ENCODE measurements around the gene DCBLD1. TPM values are rescaled to one million over a fixed set of nuclear protein-coding genes. Genes with fewer than 3 reads are reported as not detected.

Gene DCBLD1
- total and polyA plus RNA-seq, 4 donors: 2.7 to 10.4 (median 4.4) TPM

DNA sequence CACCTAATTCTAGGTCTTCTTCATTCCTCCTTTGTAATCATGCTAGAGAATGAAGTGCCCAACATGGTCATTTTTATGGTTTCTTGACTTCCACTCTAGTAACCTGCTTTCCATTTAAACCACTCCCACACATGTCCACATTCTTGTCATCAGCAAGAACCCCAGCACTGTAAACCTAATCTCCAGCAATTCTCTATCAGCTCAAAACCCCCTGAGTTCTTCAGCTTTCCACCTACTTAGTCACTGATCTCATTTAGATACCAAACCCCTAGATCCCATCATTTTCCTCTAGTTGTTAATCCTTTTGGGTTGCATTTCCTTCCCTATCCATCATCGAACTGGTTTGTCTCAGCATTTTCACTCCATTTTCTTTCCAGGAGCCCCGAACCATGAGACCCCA is 70.1 kb downstream of the DCBLD1 start:
- TF ChIP-seq EGR1 (IDR thresholded peaks at IDR 0.05; ENCODE audit: low read depth in 2 of 2) (no peak), RAD21 (IDR thresholded peaks at IDR 0.05) (no peak), GABPA (IDR thresholded peaks at IDR 0.05 in 1 of 2, conservative IDR thresholded peaks at IDR 0.05 in 1 of 2) (no peak)
- Histone ChIP-seq H3K36me3 (ENCODE audit: control insufficient read depth in 4 of 4, insufficient read depth in 3 of 4, low read depth in 1 of 4, low read length in 3 of 4) (peaks cover 0 to 5% (median 3%) of the 10 kb centered on the region in 4 donors), H3K4me1 (ENCODE audit: control insufficient read depth in 4 of 4, insufficient read depth in 4 of 4, low read length in 3 of 4) (peaks cover 0 to 3% (median 1%) of the 10 kb centered on the region in 4 donors), H3K27ac (ENCODE audit: low read depth in 1 of 2, low read length in 2 of 2) (no peak overlapping the region), H3K27me3 (ENCODE audit: control insufficient read depth in 4 of 4, insufficient read depth in 4 of 4, low read length in 3 of 4) (no peaks in the 10 kb centered on the region), H3K4me3 (ENCODE audit: low read depth in 1 of 3, low read length in 3 of 3) (no peak overlapping the region), H3K9ac (ENCODE audit: low read depth in 1 of 2, low read length in 2 of 2) (no peak overlapping the region), H3K9me3 (ENCODE audit: control insufficient read depth in 4 of 4, low read length in 3 of 4) (no peaks in the 10 kb centered on the region)
- WGBS: 87% methylated on average over 2 of the region's 2 CpGs
- no peak for DNase-seq (ENCODE audit: low spot score)

DNA sequence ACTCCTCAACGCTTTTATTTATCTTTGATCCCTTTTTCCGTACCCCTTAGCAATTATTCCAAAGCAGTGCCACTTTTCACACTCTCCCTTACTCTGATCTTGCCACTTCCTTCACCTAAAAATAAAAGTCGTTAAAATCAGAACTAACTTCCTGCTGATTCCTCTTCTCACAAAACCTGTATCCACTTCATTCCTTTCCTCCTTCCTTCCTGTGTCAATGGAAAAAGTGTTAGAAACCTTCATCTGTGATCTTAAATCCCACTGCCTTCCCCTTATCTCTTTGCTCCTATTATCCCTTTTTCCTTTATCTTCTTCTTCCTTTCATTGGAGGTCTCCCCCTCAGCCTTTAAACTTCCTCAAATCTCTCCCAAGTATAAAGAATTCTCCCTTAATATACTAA is 70.7 kb downstream of the DCBLD1 start:
- peaks cover 0 to 3% (median 1%) of the 10 kb centered on the region in 4 donors for H3K4me1 ChIP-seq (ENCODE audit: control insufficient read depth in 4 of 4, insufficient read depth in 4 of 4, low read length in 3 of 4)
- no peak for DNase-seq (ENCODE audit: low spot score)
- WGBS: 67% methylated on average over 3 of the region's 3 CpGs
- no peak overlapping the region for H3K27ac ChIP-seq (ENCODE audit: low read depth in 1 of 2, low read length in 2 of 2)
- no peak overlapping the region for H3K4me3 ChIP-seq (ENCODE audit: low read depth in 1 of 3, low read length in 3 of 3)
- H3K9me3 ChIP-seq (ENCODE audit: control insufficient read depth in 4 of 4, low read length in 3 of 4): no peaks in the 10 kb centered on the region
- TF ChIP-seq RAD21 (IDR thresholded peaks at IDR 0.05): no peak
- TF ChIP-seq TAF1 (conservative IDR thresholded peaks at IDR 0.05): no peak
- TF ChIP-seq, protein P1, sequence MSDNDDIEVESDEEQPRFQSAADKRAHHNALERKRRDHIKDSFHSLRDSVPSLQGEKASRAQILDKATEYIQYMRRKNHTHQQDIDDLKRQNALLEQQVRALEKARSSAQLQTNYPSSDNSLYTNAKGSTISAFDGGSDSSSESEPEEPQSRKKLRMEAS (IDR thresholded peaks at IDR 0.05): no peak
- TF ChIP-seq EGR1 (IDR thresholded peaks at IDR 0.05; ENCODE audit: low read depth in 2 of 2): no peak
- TF ChIP-seq JUND (IDR thresholded peaks at IDR 0.05): no peak
- H3K9ac ChIP-seq (ENCODE audit: low read depth in 1 of 2, low read length in 2 of 2): no peak overlapping the region
- no peaks in the 10 kb centered on the region for H3K27me3 ChIP-seq (ENCODE audit: control insufficient read depth in 4 of 4, insufficient read depth in 4 of 4, low read length in 3 of 4)
- H3K36me3 ChIP-seq (ENCODE audit: control insufficient read depth in 4 of 4, insufficient read depth in 3 of 4, low read depth in 1 of 4, low read length in 3 of 4): peaks cover 0 to 5% (median under 1%) of the 10 kb centered on the region in 4 donors

DNA sequence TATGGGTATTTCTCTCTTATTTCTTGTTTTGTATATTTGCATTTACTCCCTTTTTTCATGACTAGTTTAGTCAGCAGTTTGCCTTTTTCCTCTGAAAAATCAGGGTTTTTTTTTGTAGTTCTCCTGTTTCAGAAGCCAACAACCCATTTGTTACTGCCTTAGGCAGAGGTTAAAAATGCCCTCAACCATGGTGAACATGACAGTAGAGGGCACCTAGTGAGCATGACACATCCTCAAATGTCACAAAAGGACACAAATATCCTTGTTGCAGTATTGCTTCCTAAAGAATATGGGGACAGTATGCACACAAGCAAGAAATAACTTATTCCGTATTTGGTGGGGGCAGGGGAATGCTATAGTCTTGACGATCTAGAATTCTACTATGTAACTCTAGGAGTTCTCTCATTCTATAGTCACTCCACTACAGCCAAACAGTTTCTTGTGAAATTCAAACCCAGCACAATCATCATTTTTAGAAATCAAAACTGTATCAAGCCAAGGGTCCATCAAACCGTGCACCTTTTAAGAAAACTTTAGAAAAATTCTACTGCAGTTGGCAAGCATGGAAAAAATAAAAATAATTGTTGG is 72.9 kb downstream of the DCBLD1 start:
- Histone ChIP-seq H3K27ac (ENCODE audit: low read depth in 1 of 2, low read length in 2 of 2) (no peak overlapping the region), H3K4me3 (ENCODE audit: low read depth in 1 of 3, low read length in 3 of 3) (no peak overlapping the region), H3K4me1 (ENCODE audit: control insufficient read depth in 4 of 4, insufficient read depth in 4 of 4, low read length in 3 of 4) (peaks cover 0 to 3% (median 1%) of the 10 kb centered on the region in 4 donors), H3K27me3 (ENCODE audit: control insufficient read depth in 4 of 4, insufficient read depth in 4 of 4, low read length in 3 of 4) (no peaks in the 10 kb centered on the region), H3K36me3 (ENCODE audit: control insufficient read depth in 4 of 4, insufficient read depth in 3 of 4, low read depth in 1 of 4, low read length in 3 of 4) (peaks cover 0 to under 1% (median 0%) of the 10 kb centered on the region in 4 donors), H3K9me3 (ENCODE audit: control insufficient read depth in 4 of 4, low read length in 3 of 4) (no peaks in the 10 kb centered on the region), H3K9ac (ENCODE audit: low read depth in 1 of 2, low read length in 2 of 2) (no peak overlapping the region)
- no peak for DNase-seq (ENCODE audit: low spot score)
- TF ChIP-seq JUND (IDR thresholded peaks at IDR 0.05) (no peak), FOXA2 (IDR thresholded peaks at IDR 0.05) (no peak), TAF1 (conservative IDR thresholded peaks at IDR 0.05) (no peak), NR2F2 (IDR thresholded peaks at IDR 0.05) (no peak), HNF4A (conservative IDR thresholded peaks at IDR 0.05) (no peak), GABPA (IDR thresholded peaks at IDR 0.05 in 1 of 2, conservative IDR thresholded peaks at IDR 0.05 in 1 of 2) (no peak)
- TF ChIP-seq, protein P2, sequence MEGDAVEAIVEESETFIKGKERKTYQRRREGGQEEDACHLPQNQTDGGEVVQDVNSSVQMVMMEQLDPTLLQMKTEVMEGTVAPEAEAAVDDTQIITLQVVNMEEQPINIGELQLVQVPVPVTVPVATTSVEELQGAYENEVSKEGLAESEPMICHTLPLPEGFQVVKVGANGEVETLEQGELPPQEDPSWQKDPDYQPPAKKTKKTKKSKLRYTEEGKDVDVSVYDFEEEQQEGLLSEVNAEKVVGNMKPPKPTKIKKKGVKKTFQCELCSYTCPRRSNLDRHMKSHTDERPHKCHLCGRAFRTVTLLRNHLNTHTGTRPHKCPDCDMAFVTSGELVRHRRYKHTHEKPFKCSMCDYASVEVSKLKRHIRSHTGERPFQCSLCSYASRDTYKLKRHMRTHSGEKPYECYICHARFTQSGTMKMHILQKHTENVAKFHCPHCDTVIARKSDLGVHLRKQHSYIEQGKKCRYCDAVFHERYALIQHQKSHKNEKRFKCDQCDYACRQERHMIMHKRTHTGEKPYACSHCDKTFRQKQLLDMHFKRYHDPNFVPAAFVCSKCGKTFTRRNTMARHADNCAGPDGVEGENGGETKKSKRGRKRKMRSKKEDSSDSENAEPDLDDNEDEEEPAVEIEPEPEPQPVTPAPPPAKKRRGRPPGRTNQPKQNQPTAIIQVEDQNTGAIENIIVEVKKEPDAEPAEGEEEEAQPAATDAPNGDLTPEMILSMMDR (IDR thresholded peaks at IDR 0.05; ENCODE audit: low read depth, low read length, missing input control): no peak
- TF ChIP-seq, protein P3, sequence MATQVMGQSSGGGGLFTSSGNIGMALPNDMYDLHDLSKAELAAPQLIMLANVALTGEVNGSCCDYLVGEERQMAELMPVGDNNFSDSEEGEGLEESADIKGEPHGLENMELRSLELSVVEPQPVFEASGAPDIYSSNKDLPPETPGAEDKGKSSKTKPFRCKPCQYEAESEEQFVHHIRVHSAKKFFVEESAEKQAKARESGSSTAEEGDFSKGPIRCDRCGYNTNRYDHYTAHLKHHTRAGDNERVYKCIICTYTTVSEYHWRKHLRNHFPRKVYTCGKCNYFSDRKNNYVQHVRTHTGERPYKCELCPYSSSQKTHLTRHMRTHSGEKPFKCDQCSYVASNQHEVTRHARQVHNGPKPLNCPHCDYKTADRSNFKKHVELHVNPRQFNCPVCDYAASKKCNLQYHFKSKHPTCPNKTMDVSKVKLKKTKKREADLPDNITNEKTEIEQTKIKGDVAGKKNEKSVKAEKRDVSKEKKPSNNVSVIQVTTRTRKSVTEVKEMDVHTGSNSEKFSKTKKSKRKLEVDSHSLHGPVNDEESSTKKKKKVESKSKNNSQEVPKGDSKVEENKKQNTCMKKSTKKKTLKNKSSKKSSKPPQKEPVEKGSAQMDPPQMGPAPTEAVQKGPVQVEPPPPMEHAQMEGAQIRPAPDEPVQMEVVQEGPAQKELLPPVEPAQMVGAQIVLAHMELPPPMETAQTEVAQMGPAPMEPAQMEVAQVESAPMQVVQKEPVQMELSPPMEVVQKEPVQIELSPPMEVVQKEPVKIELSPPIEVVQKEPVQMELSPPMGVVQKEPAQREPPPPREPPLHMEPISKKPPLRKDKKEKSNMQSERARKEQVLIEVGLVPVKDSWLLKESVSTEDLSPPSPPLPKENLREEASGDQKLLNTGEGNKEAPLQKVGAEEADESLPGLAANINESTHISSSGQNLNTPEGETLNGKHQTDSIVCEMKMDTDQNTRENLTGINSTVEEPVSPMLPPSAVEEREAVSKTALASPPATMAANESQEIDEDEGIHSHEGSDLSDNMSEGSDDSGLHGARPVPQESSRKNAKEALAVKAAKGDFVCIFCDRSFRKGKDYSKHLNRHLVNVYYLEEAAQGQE (IDR thresholded peaks at IDR 0.05): no peak
- TF ChIP-seq, protein P1 (IDR thresholded peaks at IDR 0.05): no peak
- TF ChIP-seq, protein P4, sequence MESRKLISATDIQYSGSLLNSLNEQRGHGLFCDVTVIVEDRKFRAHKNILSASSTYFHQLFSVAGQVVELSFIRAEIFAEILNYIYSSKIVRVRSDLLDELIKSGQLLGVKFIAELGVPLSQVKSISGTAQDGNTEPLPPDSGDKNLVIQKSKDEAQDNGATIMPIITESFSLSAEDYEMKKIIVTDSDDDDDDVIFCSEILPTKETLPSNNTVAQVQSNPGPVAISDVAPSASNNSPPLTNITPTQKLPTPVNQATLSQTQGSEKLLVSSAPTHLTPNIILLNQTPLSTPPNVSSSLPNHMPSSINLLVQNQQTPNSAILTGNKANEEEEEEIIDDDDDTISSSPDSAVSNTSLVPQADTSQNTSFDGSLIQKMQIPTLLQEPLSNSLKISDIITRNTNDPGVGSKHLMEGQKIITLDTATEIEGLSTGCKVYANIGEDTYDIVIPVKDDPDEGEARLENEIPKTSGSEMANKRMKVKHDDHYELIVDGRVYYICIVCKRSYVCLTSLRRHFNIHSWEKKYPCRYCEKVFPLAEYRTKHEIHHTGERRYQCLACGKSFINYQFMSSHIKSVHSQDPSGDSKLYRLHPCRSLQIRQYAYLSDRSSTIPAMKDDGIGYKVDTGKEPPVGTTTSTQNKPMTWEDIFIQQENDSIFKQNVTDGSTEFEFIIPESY (IDR thresholded peaks at IDR 0.05): no peak
- 42% methylated on average over 3 of the region's 3 CpGs for WGBS

Measured in liver (tissue), 9 donors.